Measurements from ENCODE around the gene BEND4. TPM values are rescaled to one million over a fixed set of nuclear protein-coding genes. Genes with fewer than 3 reads are reported as not detected.

BEND4 gene
- total RNA-seq, 1 experiment from 2014 or later: not detected

- Mint-ChIP-seq H3K36me3 (ENCODE audit: insufficient read depth, unreplicated experiment) (peaks cover 5% of the 10 kb centered on the region), H3K9me3 (ENCODE audit: unreplicated experiment) (no peaks in the 10 kb centered on the region), H3K4me3 (ENCODE audit: unreplicated experiment) (no peak overlapping the region), H3K27me3 (ENCODE audit: insufficient read depth, unreplicated experiment) (no peaks in the 10 kb centered on the region), H3K4me1 (ENCODE audit: low read depth, unreplicated experiment) (no peaks in the 10 kb centered on the region), H3K27ac (ENCODE audit: unreplicated experiment) (no peak overlapping the region)
- DNase-seq: no peak
- Histone ChIP-seq H3K4me3 (ENCODE audit: low read depth, low read length) (no peak overlapping the region), H3K36me3 (ENCODE audit: control insufficient read depth, insufficient read depth, low read length) (no peaks in the 10 kb centered on the region), H3K27me3 (replicated peaks; ENCODE audit: control insufficient read depth, insufficient read depth, low read length) (no peaks in the 10 kb centered on the region), H3K4me1 (no peaks in the 10 kb centered on the region), H3K9me3 (no peaks in the 10 kb centered on the region)
- ChIA-PET POLR2A (no interaction called here), CTCF (no interaction called here)
- TF ChIP-seq, protein P1, sequence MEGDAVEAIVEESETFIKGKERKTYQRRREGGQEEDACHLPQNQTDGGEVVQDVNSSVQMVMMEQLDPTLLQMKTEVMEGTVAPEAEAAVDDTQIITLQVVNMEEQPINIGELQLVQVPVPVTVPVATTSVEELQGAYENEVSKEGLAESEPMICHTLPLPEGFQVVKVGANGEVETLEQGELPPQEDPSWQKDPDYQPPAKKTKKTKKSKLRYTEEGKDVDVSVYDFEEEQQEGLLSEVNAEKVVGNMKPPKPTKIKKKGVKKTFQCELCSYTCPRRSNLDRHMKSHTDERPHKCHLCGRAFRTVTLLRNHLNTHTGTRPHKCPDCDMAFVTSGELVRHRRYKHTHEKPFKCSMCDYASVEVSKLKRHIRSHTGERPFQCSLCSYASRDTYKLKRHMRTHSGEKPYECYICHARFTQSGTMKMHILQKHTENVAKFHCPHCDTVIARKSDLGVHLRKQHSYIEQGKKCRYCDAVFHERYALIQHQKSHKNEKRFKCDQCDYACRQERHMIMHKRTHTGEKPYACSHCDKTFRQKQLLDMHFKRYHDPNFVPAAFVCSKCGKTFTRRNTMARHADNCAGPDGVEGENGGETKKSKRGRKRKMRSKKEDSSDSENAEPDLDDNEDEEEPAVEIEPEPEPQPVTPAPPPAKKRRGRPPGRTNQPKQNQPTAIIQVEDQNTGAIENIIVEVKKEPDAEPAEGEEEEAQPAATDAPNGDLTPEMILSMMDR (IDR thresholded peaks at IDR 0.05; ENCODE audit: insufficient read depth in 1 of 2, low read depth in 1 of 2, low read length in 1 of 2, severe bottlenecking in 1 of 2, unreplicated experiment in 1 of 2): no peak
- BruUV-seq (replicated peaks): no TSS peak
- intact Hi-C loops (cut with micrococcal nuclease; ENCODE audit: unreplicated experiment): no loop called here
Observed at GRCh38 chr4:42070463-42070862, 82.0 kb downstream of the BEND4 start.

GRCh38 chr4:42067264-42067663 is 85.2 kb downstream of the BEND4 start:
- no TSS peak for BruUV-seq (replicated peaks)
- no peak for DNase-seq
- Mint-ChIP-seq H3K36me3 (ENCODE audit: insufficient read depth, unreplicated experiment) (peaks cover 8% of the 10 kb centered on the region), H3K27ac (ENCODE audit: unreplicated experiment) (no peak overlapping the region), H3K4me3 (ENCODE audit: unreplicated experiment) (no peak overlapping the region), H3K4me1 (ENCODE audit: low read depth, unreplicated experiment) (no peaks in the 10 kb centered on the region), H3K9me3 (ENCODE audit: unreplicated experiment) (no peaks in the 10 kb centered on the region), H3K27me3 (ENCODE audit: insufficient read depth, unreplicated experiment) (no peaks in the 10 kb centered on the region)
- Histone ChIP-seq H3K4me3 (ENCODE audit: low read depth, low read length) (no peak overlapping the region), H3K36me3 (ENCODE audit: control insufficient read depth, insufficient read depth, low read length) (no peaks in the 10 kb centered on the region), H3K4me1 (no peaks in the 10 kb centered on the region), H3K27me3 (replicated peaks; ENCODE audit: control insufficient read depth, insufficient read depth, low read length) (no peaks in the 10 kb centered on the region), H3K9me3 (no peaks in the 10 kb centered on the region)
- TF ChIP-seq, protein P1 (IDR thresholded peaks at IDR 0.05; ENCODE audit: insufficient read depth in 1 of 2, low read depth in 1 of 2, low read length in 1 of 2, severe bottlenecking in 1 of 2, unreplicated experiment in 1 of 2): no peak
- CTCF ChIA-PET: no interaction called here
- intact Hi-C loops (cut with micrococcal nuclease; ENCODE audit: unreplicated experiment): no loop called here
- POLR2A ChIA-PET: no interaction called here

DNA sequence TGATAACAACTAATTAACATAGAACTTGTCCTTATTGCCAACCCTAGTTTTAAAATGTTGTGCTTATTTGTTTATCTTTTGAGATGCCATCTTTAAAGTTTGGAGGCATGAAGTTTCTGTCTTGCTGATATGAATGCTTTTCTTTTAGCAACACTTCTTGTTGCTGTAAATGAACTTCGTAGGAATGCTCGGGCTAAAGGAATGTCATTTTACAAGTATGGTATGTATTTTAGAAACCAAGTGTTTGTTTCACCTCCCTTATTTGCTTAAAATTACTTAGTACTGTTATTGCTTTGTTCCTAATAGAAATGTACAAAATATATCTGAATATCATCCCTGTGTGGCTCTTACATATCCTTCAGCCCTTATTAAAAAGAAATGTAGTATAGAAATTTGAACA is 86.1 kb downstream of the BEND4 start:
- Histone ChIP-seq H3K4me1 (no peaks in the 10 kb centered on the region), H3K27me3 (replicated peaks; ENCODE audit: control insufficient read depth, insufficient read depth, low read length) (no peaks in the 10 kb centered on the region), H3K4me3 (ENCODE audit: low read depth, low read length) (no peak overlapping the region), H3K9me3 (no peaks in the 10 kb centered on the region), H3K36me3 (ENCODE audit: control insufficient read depth, insufficient read depth, low read length) (no peaks in the 10 kb centered on the region)
- CTCF ChIA-PET: no interaction called here
- peaks cover 8% of the 10 kb centered on the region for H3K36me3 Mint-ChIP-seq (ENCODE audit: insufficient read depth, unreplicated experiment)
- H3K4me3 Mint-ChIP-seq (ENCODE audit: unreplicated experiment): no peak overlapping the region
- no peaks in the 10 kb centered on the region for H3K27me3 Mint-ChIP-seq (ENCODE audit: insufficient read depth, unreplicated experiment)
- intact Hi-C loops (cut with micrococcal nuclease; ENCODE audit: unreplicated experiment): no loop called here
- H3K9me3 Mint-ChIP-seq (ENCODE audit: unreplicated experiment): no peaks in the 10 kb centered on the region
- POLR2A ChIA-PET: no interaction called here
- DNase-seq: no peak
- BruUV-seq (replicated peaks): no TSS peak
- no peak overlapping the region for H3K27ac Mint-ChIP-seq (ENCODE audit: unreplicated experiment)
- H3K4me1 Mint-ChIP-seq (ENCODE audit: low read depth, unreplicated experiment): no peaks in the 10 kb centered on the region
- TF ChIP-seq, protein P1 (IDR thresholded peaks at IDR 0.05; ENCODE audit: insufficient read depth in 1 of 2, low read depth in 1 of 2, low read length in 1 of 2, severe bottlenecking in 1 of 2, unreplicated experiment in 1 of 2): no peak

Other genes with a start within 250 kb of the BEND4 start
- gene TMEM33, start 217.2 kb downstream of the BEND4 start, total RNA-seq (2022): 66.2 and 78.0 TPM in 2 replicates
- gene DCAF4L1, start 170.9 kb downstream of the BEND4 start, total RNA-seq (2022): 0.23 and 0.36 TPM in 2 replicates
- 54.7 and 57.1 TPM in 2 replicates for gene SLC30A9, start 162.1 kb downstream of the BEND4 start, total RNA-seq (2022)
- gene SHISA3, start 244.8 kb upstream of the BEND4 start, total RNA-seq (2022): not detected in 2 replicates

All from Caco-2 (cell line).